ENCODE data around the gene SLC66A3.

The SLC66A3 gene

GRCh38 chr2:11157296-11157695 is 2.0 kb downstream of the SLC66A3 start:
- ATAC-seq (ENCODE audit: insufficient read depth, low read depth) (no peak), DNase-seq (no peak)
- Histone ChIP-seq H3K4me2 (ENCODE audit: insufficient read depth, low read length) (no peak overlapping the region), H3K9ac (ENCODE audit: low read depth, low read length) (no peak overlapping the region), H3K4me1 (ENCODE audit: insufficient read depth, low read length) (peaks cover 19% of the 10 kb centered on the region), H3K27me3 (ENCODE audit: insufficient read depth, low read length, poor library complexity) (peaks cover 6% of the 10 kb centered on the region), H3K4me3 (ENCODE audit: low read depth in 1 of 2, low read length in 2 of 2) (no peak overlapping the region), H3K36me3 (ENCODE audit: insufficient read depth, low read length) (no peaks in the 10 kb centered on the region), H2AFZ (ENCODE audit: low read depth, low read length) (no peak overlapping the region), H4K20me1 (ENCODE audit: insufficient read depth, low read length) (no peaks in the 10 kb centered on the region), H3K27ac (ENCODE audit: low read length) (no peak overlapping the region), H3K79me2 (ENCODE audit: insufficient read depth, low read length) (no peaks in the 10 kb centered on the region), H3K9me3 (ENCODE audit: insufficient read depth, low read length, severe bottlenecking) (no peaks in the 10 kb centered on the region)
- TF ChIP-seq EZH2 (IDR thresholded peaks at IDR 0.05; ENCODE audit: borderline replicate concordance, low read depth, low read length, severe bottlenecking) (no peak), CTCF (IDR thresholded peaks at IDR 0.05; ENCODE audit: borderline replicate concordance, extremely low read depth, low read length, poor library complexity, severe bottlenecking) (no peak)

GRCh38 chr2:11157731-11158130 is 2.5 kb downstream of the SLC66A3 start:
- Histone ChIP-seq H4K20me1 (ENCODE audit: insufficient read depth, low read length) (no peaks in the 10 kb centered on the region), H3K79me2 (ENCODE audit: insufficient read depth, low read length) (no peaks in the 10 kb centered on the region), H3K9me3 (ENCODE audit: insufficient read depth, low read length, severe bottlenecking) (no peaks in the 10 kb centered on the region), H3K27me3 (ENCODE audit: insufficient read depth, low read length, poor library complexity) (peaks cover 3% of the 10 kb centered on the region), H3K9ac (ENCODE audit: low read depth, low read length) (no peak overlapping the region), H3K27ac (ENCODE audit: low read length) (no peak overlapping the region), H3K4me2 (ENCODE audit: insufficient read depth, low read length) (no peak overlapping the region), H3K36me3 (ENCODE audit: insufficient read depth, low read length) (no peaks in the 10 kb centered on the region), H3K4me1 (ENCODE audit: insufficient read depth, low read length) (peaks cover 19% of the 10 kb centered on the region), H2AFZ (ENCODE audit: low read depth, low read length) (no peak overlapping the region), H3K4me3 (ENCODE audit: low read depth in 1 of 2, low read length in 2 of 2) (no peak overlapping the region)
- TF ChIP-seq EZH2 (IDR thresholded peaks at IDR 0.05; ENCODE audit: borderline replicate concordance, low read depth, low read length, severe bottlenecking): no peak
- no peak for TF ChIP-seq CTCF (IDR thresholded peaks at IDR 0.05; ENCODE audit: borderline replicate concordance, extremely low read depth, low read length, poor library complexity, severe bottlenecking)
- ATAC-seq (ENCODE audit: insufficient read depth, low read depth) (no peak), DNase-seq (no peak)

GRCh38 chr2:11158916-11159573 is 3.8 kb downstream of the SLC66A3 start:
- Histone ChIP-seq H3K9me3 (ENCODE audit: insufficient read depth, low read length, severe bottlenecking) (no peaks in the 10 kb centered on the region), H3K4me2 (ENCODE audit: insufficient read depth, low read length) (no peak overlapping the region), H3K9ac (ENCODE audit: low read depth, low read length) (no peak overlapping the region), H4K20me1 (ENCODE audit: insufficient read depth, low read length) (no peaks in the 10 kb centered on the region), H3K27ac (ENCODE audit: low read length) (no peak overlapping the region), H3K4me3 (ENCODE audit: low read depth in 1 of 2, low read length in 2 of 2) (no peak overlapping the region), H3K27me3 (ENCODE audit: insufficient read depth, low read length, poor library complexity) (no peaks in the 10 kb centered on the region), H3K36me3 (ENCODE audit: insufficient read depth, low read length) (no peaks in the 10 kb centered on the region), H3K79me2 (ENCODE audit: insufficient read depth, low read length) (no peaks in the 10 kb centered on the region), H2AFZ (ENCODE audit: low read depth, low read length) (no peak overlapping the region), H3K4me1 (ENCODE audit: insufficient read depth, low read length) (peaks cover 19% of the 10 kb centered on the region)
- TF ChIP-seq CTCF (IDR thresholded peaks at IDR 0.05; ENCODE audit: borderline replicate concordance, extremely low read depth, low read length, poor library complexity, severe bottlenecking) (no peak), EZH2 (IDR thresholded peaks at IDR 0.05; ENCODE audit: borderline replicate concordance, low read depth, low read length, severe bottlenecking) (no peak)
- ATAC-seq (ENCODE audit: insufficient read depth, low read depth) (no peak), DNase-seq (no peak)
